ENCODE results near the gene SPAG5.

DNA sequence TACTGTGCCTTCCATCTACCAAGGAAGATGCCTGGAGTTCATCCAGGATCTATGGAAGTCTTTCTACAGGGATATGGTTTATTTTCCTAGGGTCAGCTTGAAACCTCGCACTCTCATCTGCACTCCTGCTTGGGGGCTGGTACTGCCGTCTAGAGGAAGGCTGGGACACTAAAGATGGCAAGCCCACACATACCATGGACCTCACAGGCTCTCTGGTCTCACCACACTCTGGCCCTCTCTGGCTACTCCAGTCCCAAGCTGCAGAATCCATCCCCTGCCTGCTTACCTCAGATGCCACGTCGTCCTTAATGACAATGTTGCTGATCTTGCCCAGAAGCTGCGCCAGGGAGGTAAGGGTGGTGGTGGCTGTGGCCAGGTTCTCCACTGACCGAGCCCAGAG lies 44.3 kb downstream of the SPAG5 start:
- TF ChIP-seq, protein P1, sequence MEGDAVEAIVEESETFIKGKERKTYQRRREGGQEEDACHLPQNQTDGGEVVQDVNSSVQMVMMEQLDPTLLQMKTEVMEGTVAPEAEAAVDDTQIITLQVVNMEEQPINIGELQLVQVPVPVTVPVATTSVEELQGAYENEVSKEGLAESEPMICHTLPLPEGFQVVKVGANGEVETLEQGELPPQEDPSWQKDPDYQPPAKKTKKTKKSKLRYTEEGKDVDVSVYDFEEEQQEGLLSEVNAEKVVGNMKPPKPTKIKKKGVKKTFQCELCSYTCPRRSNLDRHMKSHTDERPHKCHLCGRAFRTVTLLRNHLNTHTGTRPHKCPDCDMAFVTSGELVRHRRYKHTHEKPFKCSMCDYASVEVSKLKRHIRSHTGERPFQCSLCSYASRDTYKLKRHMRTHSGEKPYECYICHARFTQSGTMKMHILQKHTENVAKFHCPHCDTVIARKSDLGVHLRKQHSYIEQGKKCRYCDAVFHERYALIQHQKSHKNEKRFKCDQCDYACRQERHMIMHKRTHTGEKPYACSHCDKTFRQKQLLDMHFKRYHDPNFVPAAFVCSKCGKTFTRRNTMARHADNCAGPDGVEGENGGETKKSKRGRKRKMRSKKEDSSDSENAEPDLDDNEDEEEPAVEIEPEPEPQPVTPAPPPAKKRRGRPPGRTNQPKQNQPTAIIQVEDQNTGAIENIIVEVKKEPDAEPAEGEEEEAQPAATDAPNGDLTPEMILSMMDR (IDR thresholded peaks at IDR 0.05 in 2 of 3, conservative IDR thresholded peaks at IDR 0.05 in 1 of 3; ENCODE audit: insufficient read depth in 2 of 3, low read depth in 1 of 3, low read length in 3 of 3): no peak
- TF ChIP-seq POLR2A (conservative IDR thresholded peaks at IDR 0.05) (no peak), DMBX1 (CRISPR knock-in tag; IDR thresholded peaks at IDR 0.05; ENCODE audit: borderline replicate concordance) (no peak), RNF2 (IDR thresholded peaks at IDR 0.05) (no peak)

Data from K562 (cell line).